HG03103 (cell line): ENCODE data around the gene IPO11.
"Not testable (repeated sequence)": the region's sequence is repeated elsewhere in the genome, so short reads cannot be mapped to it uniquely, and the experiment has no call there.

Experiments used
- ATAC-seq: cut with Tn5 transposase; IDR thresholded peaks from one replicate; pipeline ENCODE4 v1.9.1; 2021; ENCODE audit warnings: low read depth; ENCODE audit not compliant: unreplicated experiment

IPO11 gene

DNA sequence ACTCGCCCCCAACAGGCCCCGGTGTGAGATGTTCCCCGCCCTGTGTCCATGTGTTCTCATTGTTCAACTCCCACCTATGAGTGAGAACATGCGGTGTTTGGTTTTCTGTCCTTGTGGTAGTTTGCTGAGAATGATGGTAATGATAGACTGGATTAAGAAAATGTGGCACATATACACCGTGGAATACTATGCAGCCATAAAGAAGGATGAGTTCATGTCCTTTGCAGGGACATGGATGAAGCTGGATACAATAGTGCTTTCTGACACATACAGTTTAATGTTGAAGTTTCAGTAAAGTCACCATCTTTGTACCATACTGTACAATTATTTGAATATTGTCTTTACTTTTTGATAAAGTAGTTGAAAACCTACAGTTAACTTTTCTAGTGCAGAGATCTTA, 96.2 kb downstream of the IPO11 start:
- ATAC-seq = not testable (repeated sequence)

DNA sequence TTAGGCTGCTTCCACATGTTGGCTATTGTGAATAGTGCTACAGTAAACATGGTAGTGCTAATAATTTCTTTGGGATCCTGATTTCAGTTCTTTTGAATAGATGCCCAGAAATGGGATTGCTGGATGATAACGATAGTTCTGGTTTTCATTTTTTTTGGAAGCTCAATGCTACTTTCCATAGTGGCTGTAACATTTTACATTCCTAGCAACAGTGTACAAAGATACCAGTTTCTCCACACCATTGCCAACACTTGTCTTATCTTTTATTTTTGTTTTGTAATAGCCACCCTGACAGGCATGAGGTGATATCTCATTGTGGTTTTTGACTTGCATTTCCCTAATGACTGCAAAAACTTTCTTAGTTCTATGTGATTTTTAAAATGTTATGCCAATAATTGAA, 97.2 kb downstream of the IPO11 start:
- no peak for ATAC-seq

DNA sequence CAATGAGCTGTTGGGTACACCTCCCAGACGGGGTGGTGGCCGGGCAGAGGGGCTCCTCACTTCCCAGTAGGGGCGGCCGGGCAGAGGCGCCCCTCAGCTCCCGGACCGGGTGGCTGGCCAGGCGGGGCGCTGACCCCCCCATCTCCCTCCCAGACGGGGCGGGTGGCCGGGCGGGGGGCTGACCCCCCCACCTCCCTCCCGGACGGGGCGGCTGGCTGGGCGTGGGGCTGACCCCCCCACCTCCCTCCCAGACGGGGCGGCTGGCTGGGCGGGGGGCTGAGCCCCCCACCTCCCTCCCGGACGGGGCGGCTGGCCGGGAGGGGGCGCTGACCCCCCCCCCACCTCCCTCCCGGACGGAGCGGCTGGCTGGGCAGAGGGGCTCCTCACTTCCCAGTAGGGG, 100.5 kb downstream of the IPO11 start:
- not testable (repeated sequence) for ATAC-seq

DNA sequence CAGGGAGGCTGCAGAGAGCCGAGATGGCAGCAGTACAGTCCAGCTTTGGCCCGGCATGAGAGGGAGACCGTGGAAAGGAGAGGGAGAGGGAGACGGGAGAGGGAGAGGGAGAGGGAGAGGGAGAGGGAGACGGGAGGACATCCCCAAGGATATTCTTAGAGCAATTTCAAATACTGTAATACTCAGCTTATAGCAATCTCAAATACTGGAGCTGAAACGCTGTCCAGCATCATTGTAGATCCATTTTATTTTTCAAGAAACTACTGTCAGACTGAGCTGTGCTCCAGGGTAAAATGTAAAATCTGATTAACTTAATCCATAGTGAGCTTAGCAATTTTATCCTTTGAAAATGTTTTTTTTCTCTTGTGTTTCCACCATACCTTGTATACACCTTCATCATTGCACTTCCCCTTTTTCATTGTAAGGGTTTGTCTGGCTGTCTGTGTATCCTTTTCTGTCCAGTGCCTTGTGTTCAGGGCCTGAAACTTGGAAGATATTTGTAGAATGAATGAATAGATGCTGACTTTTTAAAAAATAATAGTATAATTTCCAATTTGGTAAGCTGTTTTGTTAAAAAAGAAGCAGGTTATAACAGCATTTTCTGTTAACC, 102.1 kb downstream of the IPO11 start:
- no peak for ATAC-seq

DNA sequence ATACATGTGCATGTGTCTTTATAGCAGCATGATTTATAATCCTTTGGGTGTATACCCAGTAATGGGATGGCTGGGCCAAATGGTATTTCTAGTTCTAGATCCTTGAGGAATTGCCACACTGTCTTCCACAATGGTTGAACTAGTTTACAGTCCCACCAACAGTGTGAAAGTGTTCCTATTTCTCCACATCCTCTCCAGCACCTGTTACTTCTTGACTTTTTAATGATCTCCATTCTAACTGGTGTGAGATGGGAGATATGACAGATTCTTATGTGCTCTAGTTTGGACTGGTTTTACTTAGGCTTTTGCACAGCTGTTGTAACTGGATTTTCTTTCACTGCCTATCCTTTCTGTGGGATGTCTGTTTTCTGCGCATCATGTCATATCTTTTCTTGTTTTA, 108.2 kb downstream of the IPO11 start:
- not testable (repeated sequence) for ATAC-seq

DNA sequence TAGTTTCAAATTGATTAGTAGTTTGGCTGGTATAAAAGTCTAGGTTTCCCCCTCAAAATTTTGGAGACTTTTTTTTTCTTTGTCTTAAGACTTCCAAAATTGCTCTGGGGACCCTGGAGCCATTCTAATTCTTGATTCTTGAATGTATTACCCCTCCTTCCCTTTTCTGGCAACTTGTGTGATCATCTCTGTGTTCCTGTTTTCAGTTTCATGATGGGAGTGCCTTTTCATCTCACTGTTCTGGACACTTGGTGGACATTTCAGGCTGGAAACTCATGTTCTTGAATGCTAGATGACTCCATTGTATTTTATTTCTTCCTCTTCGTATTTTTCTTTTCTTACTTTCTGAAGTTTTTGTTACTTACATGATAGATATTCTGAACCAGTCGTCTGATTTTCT, 108.8 kb downstream of the IPO11 start:
- peak; percentile 57 for ATAC-seq

DNA sequence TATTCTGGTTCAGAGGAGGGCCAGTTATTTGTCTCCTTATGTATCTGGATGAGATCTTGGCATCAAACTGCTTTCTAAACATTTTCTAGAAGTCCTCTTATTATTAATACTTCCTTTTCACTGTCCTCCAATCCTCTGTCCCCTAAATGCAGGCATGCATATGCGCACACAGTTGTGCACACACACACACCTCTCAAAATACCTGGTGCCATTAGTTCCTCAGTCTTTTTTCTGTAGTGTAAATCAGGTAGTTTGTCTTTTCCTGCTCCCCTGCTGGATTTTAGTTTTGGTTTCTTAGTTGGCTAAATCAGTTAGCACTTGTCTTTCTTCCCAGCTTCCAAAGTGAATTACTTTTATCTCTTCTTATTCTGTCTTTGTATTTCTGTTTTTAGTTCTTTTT, 110.2 kb downstream of the IPO11 start:
- ATAC-seq = no peak

DNA sequence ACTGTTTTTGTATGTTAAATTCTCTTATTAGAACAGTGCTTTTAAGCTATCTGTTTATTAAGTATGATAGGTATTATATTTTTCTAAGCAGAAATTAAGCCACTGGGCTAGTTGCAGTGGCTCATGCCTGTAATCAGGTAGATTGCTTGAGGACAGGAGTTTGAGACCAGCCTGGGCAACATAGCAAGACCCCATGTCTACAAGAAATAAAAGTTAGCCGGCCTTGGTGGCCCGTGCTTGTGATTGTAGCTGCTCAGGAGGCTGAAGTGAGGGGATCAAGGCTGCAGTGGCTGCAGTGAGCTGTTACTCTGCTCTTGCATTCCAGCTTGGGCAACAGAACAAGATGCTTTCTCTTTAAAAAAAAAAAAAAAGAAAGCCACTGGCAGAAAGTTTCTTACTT, 121.0 kb downstream of the IPO11 start:
- no peak for ATAC-seq

DNA sequence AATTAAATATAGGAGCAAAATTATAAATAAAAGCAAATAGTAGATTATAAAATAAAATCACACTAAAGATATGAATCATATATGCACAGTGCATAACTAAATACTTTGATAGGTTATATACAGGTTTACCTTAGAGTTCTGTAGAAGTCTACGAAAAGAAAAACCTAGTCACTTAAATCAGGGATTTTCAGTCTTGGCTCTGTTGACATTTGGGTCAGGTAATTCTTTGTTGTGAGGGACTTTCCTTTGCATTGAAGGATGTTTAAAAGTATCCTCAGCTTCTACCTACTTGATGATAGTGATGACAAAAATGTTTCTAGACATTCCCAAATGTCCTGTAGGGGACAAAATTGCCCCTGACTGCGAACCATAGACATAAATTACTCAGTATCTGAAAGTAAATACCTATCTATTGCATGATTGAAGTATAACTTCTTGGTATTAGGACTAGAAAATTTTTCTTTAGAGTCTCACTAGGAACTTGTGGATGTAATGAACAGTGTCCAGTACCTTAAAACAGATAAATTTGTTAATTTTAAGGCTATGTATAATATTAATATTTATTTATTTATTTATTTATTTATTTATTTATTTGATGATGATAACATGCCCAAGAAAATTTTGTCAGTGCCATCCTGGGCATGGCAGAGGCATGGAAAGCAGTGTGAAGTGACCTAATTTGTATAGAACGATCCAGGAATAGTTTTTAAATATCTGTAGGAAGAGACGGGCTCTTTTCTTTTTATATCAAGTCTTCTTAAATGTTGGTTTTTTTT, 122.1 kb downstream of the IPO11 start:
- no peak for ATAC-seq

DNA sequence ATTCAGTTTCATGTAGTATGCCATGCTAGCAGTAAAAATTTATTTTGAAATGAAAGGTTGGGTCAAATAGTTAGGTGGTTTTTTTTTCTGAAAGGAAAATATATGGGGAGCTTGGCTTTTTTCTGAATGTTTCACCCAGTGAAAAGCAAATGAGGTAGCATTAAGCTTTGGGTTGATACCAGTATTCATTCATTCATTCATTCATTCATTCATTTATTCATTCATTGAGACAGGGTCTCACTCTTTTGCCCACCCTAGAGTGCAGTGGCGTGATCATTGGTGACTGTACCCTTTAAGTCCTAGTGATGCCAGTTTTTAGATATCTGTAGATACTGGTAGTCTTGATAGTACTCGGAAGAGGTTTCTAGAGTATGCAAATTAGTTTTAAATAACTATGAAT, 123.7 kb downstream of the IPO11 start:
- ATAC-seq = no peak

DNA sequence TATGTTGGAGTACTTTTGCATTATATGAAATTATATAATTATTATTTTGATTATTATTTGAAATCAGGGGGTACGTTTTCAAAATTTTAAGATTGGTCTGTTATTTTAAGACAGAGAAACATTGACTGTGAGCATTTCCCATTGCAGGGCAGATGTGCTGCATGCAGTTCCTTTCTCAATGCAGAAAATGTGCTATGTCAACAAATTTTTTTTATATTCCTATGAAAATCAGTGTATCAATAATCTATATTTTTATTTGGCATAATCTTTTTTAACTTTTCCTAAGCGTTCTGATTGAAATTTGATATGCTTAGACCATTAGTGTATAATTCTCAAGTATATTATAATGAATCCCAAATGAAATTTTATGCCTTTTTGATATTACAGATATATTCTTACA, 124.2 kb downstream of the IPO11 start:
- ATAC-seq = no peak

DNA sequence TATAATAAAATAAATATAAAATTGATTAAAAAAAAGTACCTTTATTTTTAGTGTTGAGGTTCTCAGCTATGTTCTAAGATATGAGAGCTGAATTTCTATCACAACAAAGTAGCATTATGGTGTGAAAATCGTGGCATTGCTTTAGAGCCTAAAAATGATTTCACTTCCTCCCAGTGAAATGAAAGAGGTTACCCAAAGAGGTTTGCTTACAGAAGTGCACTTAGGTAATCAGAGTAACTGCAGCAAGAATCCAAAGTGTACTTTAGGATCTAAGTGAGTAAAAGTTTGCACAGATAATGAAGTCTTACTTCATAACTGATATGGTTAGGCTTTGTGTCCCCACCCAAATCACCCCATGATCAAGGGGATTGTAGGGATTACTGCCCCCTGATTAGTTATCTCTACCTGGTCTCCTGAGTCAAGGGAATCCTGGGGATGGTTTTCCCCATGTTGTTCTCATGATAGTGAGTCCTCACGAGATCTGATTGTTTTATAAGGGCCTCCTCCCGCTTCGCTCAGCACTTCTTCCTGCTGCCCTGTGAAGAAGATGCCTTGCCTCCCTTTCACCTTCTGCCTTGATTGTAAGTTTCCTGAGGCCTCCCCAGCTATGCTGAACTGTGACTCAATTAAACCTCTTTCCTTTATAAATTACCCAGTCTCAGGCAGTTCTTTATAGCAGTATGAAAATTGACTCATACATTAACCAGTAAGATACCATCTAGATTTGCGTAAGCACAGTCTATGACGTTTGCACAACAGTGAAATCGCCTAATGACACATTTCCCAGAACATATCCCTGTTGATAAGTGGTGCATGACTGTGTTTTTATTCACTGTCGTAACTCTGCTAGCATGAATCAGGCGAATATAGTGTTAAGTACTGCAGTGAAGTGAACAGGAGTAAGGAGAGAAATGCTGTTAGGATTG, 125.7 kb downstream of the IPO11 start:
- no peak for ATAC-seq

DNA sequence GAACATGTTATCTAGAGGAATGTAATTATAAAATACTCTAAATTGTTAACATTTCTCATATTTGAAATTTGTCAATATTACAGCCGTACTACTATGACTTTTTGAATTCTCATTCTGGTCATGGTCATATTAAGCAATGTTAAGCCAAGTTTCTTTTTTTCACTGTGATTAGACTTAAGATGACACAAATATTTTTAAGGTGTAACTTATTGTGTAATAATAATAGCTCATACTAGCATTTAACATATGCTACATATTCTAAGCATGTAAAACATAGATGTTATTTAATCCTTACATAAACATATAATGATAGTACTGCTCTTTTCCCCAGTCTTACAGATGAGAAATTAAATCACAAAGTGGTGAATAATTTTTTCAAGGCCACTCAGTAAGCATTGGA, 130.2 kb downstream of the IPO11 start:
- ATAC-seq = no peak

DNA sequence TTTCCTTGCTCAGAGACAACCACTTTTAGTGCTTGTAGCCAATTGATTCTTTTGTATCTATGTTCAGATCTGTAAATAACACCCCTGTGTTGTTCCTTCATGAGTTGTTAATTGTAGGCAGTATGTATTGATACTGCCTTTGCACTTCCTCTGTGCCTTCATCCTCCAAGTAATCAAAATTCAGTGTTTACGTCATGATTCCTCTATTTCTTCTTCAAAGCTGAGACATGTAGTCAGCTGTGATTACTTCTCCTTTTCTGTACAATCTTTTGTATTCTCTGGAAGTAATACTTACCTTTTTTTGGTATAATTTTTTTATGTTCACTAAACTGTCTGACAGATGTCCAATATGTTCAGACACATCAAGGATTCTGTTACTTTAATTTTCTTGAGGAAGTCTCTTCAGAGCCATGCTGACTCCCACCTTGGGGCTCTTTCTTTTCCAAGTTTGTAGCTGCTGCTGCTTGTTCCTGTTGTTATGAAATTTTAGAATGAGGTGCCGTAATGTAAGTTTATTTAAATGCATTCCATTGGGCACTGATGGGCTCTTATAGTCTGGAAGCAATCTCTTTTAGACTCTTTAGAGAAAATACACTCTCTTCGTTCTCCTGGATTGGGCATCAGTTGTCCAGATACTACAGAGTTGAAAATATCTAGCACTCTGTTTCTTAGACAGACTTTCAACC, 135.5 kb downstream of the IPO11 start:
- ATAC-seq = no peak

DNA sequence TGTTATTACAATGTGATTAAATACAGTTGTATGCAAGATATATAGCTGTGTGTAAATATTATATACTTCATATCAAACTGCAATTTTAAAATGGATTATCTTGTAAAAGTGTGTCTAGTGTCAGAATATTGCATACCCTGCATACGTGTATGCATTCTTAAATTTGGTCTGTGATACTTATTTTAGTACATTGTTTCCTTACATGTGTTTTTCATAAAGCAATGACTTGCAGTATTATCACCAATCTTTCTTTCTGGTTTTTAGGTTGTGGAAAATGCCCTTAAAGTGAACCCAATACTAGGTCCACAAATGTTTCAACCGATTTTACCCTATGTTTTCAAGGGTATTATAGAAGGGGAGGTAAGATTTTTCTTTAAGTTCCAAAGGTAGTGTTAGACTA, 137.5 kb downstream of the IPO11 start:
- no peak for ATAC-seq

DNA sequence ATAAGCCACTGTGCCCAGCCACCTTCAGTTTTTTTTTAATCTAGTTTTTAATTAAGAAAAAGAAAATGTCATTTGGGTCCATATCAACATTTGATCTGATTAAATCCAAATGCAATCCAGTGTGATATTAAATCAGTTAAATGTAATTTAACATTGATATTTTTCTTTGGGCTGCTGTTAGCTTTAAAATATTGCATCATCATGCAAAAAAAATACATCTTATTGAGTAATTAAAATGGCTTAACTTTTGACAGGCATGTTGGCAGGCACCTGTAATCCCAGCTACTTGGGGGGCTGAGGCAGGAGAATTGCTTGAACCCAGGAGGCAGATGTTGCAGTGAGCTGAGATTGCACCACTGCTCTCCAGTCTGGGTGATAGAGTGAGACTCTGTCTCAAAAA, 143.4 kb downstream of the IPO11 start:
- ATAC-seq = no peak

DNA sequence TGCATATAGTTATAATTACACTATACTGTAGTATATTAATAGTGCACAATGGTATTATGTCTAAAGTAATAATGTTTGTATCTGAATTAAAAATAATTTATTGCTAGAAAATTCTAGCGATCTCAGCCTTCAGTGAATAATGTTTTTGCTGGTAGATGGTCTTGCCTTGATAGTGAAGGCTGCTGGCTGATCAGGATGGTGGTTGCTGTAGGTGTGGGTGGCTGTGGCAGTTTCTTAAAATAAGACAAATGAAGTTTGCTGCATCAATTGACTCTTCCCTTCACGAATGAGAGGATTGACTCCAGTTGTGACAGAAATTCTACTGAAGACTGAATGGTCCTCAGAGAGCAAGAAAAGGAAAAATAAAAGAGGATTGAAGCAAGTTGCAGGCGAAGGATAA, 146.4 kb downstream of the IPO11 start:
- ATAC-seq = no peak

DNA sequence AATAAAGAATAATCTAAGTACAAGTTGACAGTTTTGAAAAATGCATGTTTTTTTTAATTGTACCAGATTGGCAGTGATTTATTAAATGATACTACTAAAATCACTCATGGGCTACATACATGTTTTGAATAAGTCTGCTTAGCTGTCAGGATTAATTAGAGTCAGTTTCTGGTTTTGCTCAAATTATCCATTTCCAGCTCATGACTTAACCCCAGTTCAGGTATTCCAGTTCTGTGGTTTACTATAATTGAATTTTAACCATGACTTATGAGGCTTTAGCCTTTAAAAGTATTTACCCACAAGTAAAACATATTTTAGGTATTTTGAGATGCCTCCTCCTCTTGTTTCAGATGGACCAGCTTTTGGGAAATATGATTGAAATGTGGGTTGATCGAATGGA, 148.2 kb downstream of the IPO11 start:
- ATAC-seq = no peak

DNA sequence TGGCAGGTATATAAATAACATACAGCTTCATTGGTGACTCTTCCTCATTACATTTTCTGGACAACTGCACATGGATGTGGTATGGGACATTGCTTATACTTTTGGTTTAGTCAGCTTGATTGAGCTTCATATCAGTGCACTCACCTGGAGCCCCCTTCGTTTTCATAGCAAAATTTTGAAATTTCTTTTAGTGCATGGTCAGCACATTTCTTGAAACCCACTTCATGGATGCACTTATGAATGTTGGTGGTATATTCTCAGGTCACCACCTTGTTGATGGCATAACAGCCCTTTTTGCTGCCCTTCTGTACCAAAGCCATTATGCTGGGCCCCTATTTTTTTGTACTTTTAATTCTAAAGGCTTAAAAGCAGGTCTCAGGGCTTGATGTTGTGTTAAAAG, 149.3 kb downstream of the IPO11 start:
- ATAC-seq = no peak

DNA sequence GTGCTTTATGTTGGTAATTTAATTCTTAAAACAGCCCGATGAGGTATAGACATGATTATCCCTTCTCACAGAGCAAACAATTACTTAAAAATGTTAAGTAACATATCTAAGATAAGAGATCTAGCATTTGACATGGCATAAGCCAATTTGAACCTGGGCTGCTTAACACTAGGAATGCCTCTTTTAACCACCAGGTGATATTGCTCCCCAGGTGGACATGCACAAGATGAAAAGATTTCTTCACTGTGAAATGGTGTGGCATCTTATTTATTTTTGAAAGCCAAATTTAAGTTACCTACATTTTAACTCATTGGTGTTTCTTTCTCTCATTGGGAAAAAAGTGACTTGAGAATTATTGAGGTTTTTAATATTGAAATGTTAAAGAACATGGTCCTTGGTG, 150.3 kb downstream of the IPO11 start:
- no peak for ATAC-seq

DNA sequence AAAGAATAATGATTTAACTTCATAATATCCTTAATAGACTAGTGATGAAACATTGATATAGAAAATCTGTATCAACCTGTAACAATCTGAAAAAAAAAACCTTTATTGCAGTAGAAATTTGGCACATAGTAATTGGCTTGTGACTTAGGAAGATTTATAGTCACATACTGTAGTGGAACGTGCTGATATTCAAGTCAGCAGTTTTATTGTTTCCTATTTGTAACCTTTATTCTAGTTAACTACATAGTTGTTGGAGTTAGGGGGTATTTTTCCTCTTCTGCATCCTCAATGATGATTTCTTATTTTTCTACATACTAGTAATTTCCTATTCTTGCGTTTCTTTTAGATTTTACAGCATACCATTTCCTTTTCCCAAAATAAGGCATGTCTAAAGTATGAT, 151.5 kb downstream of the IPO11 start:
- ATAC-seq = no peak
